Hepatocyte (in vitro differentiated cells): ENCODE results near the gene BIRC7.

Experiments used
- EZH2 ChIP-seq: fragments of 200-600 bp; sonication (generic); IDR thresholded peaks from 2 replicates; pipeline ENCODE4 v1.6.1; 2016; ENCODE audit warnings: antibody characterized with exemption, mild to moderate bottlenecking, borderline replicate concordance
- EZH2phosphoT487 ChIP-seq: fragments of 200-600 bp; sonication (generic); IDR thresholded peaks from one replicate; pipeline ENCODE4 v1.6.1; 2018; ENCODE audit warnings: antibody characterized with exemption, mild to moderate bottlenecking, low read depth, moderate library complexity; ENCODE audit not compliant: unreplicated experiment, severe bottlenecking
- TF ChIP-seq, protein P1 (sequence below): fragments of 200-600 bp; sonication (generic); IDR thresholded peaks from 2 replicates; pipeline ENCODE4 v1.5.1; 2016; ENCODE audit warnings: antibody characterized with exemption, mild to moderate bottlenecking; ENCODE audit not compliant: poor library complexity

- TF ChIP-seq, protein P1, sequence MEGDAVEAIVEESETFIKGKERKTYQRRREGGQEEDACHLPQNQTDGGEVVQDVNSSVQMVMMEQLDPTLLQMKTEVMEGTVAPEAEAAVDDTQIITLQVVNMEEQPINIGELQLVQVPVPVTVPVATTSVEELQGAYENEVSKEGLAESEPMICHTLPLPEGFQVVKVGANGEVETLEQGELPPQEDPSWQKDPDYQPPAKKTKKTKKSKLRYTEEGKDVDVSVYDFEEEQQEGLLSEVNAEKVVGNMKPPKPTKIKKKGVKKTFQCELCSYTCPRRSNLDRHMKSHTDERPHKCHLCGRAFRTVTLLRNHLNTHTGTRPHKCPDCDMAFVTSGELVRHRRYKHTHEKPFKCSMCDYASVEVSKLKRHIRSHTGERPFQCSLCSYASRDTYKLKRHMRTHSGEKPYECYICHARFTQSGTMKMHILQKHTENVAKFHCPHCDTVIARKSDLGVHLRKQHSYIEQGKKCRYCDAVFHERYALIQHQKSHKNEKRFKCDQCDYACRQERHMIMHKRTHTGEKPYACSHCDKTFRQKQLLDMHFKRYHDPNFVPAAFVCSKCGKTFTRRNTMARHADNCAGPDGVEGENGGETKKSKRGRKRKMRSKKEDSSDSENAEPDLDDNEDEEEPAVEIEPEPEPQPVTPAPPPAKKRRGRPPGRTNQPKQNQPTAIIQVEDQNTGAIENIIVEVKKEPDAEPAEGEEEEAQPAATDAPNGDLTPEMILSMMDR: no peak
- TF ChIP-seq EZH2: no peak
- TF ChIP-seq EZH2phosphoT487: no peak
Measured at GRCh38 chr20:63280371-63280770, 44.7 kb downstream of the BIRC7 start.
